ENCODE measurements around the gene MPPED1.

The MPPED1 gene

DNA sequence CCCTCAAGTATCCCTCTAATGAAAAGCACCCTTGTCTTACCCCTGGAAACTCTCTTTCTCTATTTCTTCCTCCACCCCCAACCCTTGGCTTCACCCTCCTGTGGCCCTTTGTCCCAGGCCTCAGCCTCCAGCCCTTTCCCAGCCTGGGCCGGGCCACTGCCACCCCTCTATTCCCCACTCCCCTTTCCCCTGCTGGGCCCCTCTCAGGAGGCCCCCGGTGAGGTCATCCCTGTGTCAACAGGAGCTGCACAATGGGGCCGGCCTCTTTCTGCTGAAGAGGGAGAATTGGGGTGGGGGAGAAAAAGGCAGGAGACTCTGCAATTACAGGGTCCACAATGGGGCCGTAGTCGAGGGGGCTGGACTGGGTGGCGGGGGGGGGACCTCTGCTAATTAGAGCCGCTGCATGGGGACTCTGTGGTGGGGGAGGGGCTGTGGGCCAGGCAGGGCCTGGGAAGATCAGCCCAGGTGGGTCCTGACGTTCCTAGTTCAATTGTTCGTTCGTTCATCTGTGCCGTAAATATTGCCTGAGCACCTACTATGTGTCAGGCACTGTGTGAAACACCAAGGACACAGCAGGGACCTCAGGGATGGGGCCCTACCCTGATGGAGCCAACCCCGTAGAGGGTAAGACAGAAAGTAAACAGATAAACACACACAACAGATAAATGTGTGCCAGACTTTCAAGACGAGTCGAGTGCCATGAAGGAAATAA, 18.5 kb upstream of the MPPED1 start:
- no peak for DNase-seq

DNA sequence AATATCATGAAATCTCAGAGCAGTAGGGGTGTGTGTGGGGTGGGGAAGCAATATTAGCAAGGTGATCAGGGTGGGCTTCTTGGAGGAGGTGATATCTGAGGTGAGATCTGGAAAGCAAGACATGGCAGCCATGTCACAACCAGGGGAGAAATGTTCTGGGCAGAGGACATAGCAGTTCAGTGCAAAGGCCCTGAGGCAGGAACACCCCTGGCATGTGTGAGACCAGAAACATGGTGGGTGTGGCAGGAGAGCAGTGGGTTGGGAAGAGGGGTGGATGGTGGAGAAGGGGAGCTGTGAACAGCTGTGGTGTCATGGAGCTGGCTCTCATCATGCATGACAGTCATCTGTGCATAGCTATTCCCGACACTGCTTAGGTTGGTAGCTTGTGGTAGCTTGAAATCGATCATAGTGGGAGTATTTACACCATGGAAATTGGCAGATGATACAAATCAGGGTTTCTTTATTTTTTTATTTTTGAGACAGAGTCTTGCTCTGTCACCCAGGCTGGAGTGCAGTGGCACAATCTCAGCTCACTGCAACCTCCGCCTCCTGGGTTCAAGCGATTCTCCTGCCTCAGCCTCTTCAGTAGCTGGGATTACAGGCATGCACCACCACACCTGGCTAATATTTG, 17.9 kb upstream of the MPPED1 start:
- no peak for DNase-seq

DNA sequence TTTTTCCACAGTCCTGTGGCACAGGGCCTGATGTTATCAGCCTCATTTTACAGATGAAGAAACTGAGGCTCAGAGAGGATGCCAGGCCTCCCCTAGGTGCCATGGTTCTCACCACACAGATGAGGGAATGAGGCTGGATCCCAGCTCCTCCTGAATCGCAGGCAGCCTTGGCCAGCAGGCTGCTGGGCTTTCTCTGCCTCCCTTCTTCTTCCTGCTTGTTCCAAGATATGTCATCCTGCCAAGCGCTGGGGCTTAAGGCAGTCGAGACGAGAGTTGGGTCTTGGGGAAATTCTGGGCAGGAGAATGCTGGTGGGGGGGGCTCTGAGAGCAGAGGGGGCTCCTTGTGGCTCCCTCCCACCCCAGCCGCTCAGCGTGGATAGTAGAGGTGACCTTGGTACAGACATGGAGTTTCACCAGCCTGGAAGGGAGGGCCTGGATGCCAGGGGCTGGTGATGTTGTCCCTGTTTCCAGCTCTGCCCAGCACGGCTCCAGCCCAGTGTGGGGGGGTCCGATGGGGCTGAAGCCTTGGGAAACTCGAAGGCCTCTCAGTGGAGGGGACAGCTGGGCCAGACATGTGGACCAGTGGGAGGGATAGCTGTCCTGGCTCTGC, 16.6 kb upstream of the MPPED1 start:
- no peak for DNase-seq

DNA sequence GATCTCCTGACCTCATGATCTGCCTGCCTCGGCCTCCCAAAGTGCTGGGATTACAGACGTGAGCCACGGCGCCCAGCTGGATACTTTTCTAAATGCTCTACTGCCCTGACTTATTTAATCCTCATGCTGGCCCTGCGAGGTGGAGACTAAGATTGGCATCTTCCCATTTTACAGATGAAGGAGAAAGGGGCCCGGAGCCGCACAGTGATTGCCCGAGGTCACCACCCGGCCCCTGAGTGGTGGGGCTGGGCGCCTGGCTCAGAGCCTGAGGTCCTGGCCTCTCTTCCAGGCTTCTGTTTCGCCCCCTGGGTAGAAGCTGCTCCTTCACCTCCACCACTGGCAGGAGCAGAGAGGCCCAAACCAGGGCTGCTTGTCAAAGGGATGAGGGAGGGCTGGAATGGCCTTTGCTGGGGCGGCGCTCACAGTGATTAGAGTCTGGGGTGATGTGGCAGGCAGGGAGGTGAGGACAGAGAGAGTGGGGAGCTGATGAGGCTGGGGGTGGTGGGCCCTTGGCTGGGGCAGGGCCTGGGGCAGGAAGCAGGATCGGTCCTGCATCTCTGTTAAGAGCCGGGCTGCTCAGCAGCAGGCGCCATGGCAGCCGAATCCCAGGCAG, 15.4 kb upstream of the MPPED1 start:
- no peak for DNase-seq

DNA sequence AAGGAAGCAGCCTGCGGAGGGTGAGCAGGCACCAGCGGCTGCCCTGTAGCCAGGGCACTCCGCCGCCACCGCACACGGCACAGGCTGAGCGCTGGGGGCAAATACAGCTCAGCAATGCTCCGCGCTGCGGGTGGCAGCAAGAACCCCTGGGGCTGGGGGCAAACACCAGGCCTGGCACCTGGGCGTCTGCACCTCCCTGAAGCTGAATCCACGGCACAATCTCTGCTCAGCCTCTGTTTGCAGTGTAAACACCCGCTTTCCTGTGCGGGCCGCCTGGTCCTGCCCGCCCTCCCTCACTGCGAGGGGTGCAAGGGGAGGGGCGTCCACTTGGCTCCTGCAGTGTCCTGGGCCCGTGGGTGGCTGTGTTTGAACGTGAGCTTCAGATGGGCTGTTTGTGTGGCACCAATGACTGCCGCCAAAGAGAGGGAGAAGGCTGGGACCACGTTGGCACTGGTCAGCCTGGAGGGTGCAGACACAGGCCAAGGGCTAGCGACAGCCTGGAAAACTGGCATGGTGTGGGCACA, 14.8 kb upstream of the MPPED1 start:
- no peak for DNase-seq

DNA sequence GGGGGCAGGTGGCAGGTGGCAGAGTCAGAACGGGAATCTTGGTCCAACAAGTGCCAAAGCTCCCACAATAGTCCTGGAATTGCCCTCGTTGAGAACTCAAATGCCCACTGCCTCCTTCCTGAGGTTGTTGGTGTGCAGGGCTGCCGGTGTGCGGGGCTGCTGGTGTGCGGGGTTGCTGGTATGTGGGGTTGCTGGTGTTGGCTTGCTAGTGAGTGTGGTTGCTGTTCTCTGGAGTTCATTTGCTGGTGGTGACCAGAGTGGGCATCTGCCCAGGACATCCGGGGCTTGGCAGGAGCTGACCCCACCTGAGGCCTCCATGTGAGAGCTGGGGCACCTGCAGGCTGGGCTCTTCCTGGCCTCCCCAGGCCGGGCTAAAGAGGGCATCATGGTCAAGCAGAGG, 14.0 kb upstream of the MPPED1 start:
- no peak for DNase-seq

DNA sequence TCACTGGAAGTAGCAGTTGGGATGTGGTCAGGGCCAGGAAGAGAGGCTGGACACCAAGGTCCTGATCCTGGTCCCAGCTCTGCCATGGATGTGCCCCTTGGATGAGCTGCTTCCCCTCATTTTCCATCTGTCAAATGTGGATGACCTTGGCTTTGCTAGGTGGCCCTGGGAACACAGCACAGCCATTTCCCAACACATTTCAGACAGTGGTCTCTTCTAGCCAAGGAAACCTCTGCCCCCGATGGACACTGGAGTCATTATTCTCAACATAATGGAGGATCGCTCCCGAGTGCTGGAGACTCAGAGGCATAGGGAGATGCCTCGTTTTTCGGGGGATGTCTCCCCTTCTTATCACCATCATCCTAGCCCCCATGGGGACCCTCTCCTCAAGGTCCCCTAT, 13.6 kb upstream of the MPPED1 start:
- DNase-seq, result no peak

DNA sequence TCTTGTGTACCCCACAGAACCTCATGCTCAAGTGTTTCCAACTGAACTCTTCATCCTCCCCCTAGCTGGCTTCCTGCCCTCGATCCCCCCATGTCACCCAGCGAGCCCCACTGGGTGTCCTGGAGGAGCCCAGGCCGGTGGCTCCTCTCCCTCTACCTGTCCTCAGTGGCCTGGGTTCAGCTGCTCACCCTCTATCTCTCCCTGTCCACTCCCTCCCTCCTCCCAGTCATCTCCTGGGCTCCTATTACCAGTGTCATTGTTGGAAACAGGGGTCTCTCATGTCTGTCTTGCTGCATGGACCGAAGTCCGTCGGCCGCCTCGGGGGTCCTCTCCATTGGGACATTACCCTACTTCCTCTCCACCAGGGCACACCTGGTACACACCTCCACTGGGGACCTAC, 12.9 kb upstream of the MPPED1 start:
- no peak for DNase-seq

DNA sequence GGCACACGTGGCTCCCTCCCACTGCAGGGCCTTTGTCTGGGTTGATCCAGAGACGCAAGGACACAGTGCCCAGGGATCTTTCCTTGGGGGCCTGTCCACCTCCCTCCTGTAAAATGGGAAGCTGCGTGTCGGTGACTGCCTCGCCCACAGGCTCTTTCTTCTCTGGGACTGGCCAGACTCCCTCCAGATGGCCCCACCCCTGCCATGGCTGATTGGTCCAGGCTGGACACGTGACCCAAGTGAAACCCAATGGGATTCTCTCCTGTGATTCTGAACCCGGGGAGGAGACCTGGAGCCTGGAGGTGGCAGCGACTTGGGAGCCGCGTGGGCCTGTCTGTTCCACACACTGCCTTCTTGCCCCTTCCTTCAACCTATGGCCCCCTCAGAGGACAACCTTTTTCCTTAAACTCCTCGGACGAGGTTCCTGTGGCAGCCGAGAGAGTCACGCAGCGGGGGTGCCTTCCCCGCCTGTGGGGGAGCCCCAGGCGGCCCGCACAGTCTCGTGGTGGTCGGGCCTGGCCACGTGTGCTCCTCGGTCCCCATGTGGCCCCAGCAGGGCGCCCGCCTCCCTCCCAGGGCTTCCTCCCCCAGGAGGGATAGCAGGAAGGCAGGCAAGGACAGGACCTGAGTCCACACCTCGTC, 12.4 kb upstream of the MPPED1 start:
- DNase-seq, result no peak

DNA sequence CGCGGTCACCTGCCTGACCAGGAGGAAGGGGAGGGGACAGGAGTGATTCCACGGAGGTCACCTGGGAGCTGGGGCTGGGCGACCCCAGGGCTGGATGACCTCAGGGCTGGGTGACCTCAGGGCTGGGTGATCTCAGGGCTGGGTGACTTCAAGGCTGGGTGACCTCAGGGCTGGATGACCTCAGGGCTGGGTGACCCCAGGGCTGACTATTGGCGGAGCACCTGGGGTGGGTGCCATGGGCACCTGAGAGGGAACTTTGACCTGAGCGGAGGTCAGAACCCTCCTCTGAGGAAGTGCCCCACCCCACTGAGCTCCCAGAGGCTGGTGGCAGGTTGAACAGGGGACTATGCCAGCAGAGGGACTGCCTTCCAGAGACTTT, 11.8 kb upstream of the MPPED1 start:
- DNase-seq, result no peak

DNA sequence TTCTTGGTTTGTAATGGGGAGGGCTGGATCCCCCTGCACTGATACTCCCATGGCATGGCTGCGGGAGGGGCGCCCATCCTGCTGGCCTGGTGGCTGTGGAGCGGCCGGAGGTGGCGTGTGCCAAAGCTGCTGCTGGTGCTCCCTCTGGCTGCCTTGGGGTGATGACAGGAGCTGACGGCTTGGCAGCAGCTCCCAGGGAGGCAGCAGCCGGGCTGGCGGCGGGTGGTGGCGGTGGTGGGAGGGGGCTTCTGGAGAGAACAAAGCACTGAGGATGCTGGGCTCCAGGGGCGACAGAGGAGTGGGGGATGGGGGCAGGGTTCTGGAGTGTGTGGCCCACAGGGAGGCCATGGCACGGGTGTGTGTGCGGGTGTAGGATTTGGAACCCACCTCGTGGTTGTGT, 11.4 kb upstream of the MPPED1 start:
- no peak for DNase-seq

DNA sequence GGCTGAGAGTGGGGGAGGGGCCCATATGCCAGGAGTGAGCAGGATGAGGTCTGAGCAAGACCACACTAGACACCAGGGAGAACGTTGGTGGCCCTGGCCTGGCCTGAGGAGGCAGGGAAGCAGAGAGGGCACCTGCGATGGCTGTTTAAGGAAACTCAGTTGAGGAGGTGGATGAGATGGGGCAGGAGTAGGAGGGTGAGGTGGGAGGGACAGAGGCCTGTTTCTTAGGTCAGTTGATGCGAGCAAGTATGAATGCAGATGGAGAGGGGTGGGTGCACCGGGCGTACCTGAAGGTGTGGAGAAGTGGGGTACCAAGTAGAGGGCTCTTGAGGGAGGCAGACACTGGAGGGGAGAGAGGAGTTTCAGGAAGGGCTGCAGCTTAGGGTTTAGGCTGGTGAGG, 10.6 kb upstream of the MPPED1 start:
- no peak for DNase-seq

DNA sequence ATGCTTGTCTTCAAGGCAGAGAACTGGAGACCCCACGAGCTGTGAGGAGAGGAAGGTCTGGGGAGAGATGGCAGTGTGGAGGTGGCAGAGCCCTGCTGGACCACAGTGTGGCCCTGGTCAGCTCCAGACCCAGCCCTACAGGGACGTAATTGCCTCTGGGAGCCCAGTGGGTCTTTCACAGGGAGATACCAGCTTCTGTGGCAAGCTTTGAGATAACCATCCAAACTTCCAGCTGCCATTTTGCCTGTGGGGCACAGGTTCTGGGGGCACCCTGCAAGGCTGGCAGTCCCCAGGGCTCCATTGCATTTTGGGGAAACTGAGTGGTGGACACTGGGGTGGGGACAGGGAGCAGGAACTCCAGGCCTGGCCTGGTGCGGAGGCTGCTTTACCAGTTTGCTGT, 10.2 kb upstream of the MPPED1 start:
- DNase-seq, result no peak

DNA sequence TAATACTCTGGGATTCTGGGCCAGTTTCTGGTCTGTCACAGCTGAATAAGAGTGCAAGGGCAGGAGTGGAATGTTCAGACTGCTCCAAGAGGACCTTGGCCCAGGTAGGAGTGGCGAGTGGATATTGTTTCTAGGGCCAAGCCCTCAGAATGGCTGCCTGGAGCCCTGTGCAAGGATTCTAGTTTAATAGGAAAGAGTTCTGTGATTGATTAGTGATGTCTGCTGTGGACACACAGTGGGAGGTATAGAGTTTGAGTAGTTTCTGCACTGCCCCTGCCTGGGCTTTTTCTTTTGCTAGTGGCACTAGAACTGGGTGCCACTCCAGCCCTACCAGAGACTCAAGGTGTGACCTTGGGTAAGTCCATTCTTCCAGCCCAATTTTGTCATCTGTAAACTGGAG, 9.7 kb upstream of the MPPED1 start:
- no peak for DNase-seq

DNA sequence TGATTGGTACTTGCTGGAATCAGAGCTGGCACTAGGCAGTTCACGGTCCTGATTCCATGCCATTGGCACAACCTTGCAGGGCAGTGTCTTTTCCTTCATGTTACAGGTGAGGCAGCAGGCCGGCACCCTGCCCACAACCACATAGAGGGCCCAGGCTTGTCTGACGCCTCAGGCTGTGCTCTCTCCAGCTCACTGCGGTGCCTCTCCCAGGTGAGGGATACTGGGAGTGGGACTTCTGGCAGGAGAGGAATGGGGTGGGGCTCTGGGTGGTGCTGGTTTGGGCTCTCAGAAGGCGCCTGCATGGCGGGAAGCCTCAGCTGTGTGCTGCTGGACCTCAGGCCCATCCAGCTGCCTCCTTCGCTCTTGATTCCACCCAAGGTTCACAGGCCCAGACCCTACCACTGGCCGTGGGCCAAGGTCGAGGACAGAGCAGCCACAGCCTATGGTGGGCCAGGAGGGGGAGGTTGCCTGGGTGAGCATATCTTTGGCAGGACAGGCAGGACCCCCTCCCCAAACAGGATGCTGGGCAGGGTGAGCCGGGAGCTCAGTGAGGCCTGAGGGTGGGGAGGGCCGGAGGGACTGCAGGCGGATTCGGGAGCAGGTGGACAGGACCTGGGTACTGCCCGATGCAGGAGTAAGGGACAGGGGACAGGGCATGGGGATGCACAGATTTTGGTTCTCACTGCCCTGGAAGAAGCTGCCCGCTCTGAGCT, 7.0 kb upstream of the MPPED1 start:
- peak; percentile 15 for DNase-seq

DNA sequence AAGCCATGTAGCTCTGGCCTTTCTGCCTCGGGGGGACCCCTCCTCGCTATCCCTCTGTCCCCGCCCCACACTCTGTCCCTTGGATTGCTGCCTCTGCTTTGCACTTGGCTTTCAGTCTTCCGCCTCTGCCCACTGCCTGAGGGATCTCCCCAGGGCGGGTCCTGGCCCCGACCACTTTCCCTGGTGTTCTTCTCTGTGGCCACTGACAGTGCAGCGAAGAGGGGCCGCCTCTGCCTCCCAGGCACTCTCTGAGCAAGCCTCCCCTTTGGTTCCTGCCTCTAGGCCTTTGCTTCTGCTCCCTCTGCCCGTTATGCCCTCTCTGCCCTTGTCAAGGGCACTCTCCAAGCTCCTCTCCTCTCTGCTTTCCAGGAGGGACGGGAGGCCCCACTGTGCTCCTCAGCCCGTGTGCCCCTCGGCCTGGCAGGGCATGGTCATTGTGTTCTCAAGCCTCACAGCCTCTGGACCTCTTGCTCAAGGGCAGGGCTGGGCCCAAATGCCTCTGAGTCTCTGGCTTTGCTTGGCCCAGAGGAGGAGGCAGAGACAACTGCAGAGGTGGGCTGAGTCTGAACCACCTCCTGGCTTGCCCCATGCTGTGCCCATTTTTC, 5.5 kb upstream of the MPPED1 start:
- no peak for DNase-seq

DNA sequence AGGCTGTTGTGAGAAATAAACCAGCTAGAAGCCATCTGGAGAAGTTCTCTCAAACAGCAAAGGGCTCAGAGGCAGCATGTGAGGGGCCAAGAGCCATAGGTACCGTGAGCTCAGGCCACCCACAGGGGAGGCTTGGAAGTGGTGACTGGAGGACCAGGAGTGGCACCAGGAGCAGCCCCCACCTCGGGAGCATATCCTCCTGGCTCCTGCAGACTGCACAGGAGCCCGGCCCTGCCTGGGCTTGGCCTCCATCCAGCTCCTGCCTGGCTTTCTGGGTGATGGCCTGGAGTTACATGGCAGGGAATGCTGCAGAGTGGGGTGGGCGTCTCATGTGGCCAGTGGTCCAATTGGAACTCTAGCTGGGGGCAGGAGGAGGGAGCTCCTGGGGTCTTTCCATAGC, 4.2 kb upstream of the MPPED1 start:
- no peak for DNase-seq

DNA sequence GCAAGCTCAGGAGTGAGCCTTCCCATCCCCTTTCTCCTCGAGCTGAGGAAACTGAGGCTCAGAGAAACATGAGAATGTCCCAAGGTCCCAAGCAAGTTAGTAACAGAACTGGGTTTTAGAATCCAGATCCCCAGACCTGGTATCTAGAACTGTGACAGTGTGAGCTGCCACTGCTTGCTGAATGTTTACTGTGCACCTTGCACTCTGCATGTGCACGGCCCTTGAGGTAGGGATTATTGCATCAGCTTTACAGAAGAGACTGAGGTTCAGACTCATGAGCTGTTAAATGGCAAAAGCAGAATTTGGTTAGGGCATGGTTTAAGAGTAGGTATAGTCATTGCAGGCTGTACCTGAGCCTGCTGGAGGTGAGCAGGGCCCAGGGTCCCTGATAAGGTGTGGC, 3.8 kb upstream of the MPPED1 start:
- no peak for DNase-seq

DNA sequence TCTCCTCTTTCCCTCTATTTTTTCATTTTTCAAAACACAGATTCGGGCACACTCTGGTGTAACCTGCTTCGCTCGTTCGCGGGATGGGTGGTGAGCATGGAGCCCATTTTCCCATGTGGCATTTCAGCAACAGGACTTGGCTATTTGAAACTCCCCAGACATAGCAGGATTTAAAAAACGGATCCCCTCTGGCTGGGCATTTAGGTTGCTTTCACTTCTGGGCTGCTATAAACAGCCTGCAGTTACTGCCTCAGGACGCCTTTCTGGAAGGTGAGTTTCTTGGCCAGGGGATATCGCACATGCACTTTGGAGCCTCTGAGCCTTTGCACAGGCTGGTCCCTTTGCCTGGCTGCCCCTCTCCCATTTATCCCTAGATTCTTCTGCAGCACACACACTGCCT, 2.8 kb upstream of the MPPED1 start:
- DNase-seq, result no peak

DNA sequence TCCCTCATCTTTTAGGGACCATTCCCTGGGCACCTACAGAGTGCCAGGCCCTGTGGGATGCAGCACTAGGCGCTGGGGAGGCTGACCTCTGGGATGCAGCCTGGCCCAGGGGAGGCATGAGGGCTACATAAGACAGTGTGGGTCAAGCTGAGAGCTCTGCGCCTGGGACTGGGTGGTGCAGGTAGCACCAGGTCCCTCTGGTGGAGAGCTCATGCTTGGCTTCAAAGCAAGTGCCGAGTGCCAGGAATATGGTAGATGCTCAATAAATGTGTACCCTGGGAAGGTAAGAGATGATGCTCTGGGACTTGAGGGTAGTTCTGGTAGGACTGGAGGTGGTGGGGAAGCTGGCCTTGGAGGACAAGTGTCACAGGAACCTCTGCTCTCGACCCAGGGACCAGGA, 2.0 kb upstream of the MPPED1 start:
- DNase-seq, result no peak

DNA sequence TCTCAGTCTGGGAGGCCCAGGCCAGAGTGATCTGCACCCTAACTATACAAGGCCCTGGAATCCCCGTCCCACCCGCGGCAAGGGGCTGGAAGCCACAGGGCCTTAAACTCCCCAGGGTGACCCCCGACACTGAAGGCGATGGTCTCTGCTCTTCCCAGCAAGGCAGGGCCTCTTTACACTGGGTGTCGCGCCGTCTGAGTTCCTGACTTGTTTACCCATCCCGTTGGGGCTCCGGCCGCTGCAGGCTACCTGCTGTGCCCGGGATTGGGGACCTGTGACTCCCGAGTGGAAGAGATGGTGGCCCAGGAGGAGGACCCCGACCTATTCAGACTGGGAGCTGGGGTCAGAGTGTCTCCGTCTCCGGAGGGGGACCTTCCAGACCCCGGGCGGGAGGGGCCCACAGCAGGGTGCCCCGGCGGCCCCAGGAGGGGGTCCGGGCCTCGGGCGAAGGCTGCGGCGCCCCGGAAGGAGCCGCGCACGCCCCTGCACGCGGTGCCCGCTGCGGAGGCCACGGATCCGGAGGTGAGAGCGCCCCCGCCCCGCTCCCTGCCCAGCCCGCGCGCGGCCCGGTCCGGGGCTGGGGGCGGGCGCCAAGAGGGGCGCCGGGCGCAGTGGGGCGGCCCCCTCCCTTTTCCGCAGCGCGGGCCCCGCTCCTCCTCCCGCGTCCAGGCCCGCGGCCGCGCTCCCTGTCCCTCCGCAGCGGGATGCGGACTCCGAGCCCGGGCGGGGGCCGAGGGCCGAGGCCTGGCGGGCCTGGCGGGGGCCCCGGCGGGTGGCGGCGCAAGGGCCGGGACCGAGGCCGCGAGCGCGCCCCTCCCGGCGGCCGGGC, 560 bp upstream of the MPPED1 start:
- no peak for DNase-seq

All from NCI-H2107 (cell line).